Activated CD4-positive, CD25-positive, alpha-beta regulatory T cell treated with anti-CD3 and anti-CD28 coated beads, Interleukin-2, amount 50 U/mL, for 24 hours (primary cell): Measurements from ENCODE around the gene BCORL1.
A peak's percentile ranks its signal among the peaks of the same experiment; 100 is the strongest.

Source experiments
- ATAC-seq, 2 donors: fragments of 150-1000 bp; cut with Tn5 transposase; one replicate each; pipeline ENCODE4 v1.10.0; 2021; ENCODE audit warnings: mild to moderate bottlenecking in 1 of 2, moderate library complexity in 1 of 2

The BCORL1 gene

GRCh38 chrX:129982300-129983251 is at the start of gene BCORL1:
Gene BCORL1, plus strand, starts transcription at chrX:129982635. Its CDS starts 22,597 bp downstream, at chrX:130005232.
- peak; percentile 94 to 95 for ATAC-seq

GRCh38 chrX:129932821-129933321 is 49.6 kb upstream of the BCORL1 start:
- no peak for ATAC-seq

GRCh38 chrX:129933700-129934099 is 48.7 kb upstream of the BCORL1 start:
- ATAC-seq: no peak

GRCh38 chrX:129934461-129934860 is 48.0 kb upstream of the BCORL1 start:
- no peak for ATAC-seq

GRCh38 chrX:129934952-129935351 is 47.5 kb upstream of the BCORL1 start:
- no peak for ATAC-seq

- no peak for ATAC-seq
Observed at GRCh38 chrX:129938081-129938480, 44.4 kb upstream of the BCORL1 start.

GRCh38 chrX:129939986-129940385 is 42.4 kb upstream of the BCORL1 start:
- no peak for ATAC-seq

GRCh38 chrX:129940721-129941120 is 41.7 kb upstream of the BCORL1 start:
- no peak for ATAC-seq

- ATAC-seq: no peak
Observed at GRCh38 chrX:129945131-129945530, 37.3 kb upstream of the BCORL1 start.

- ATAC-seq: no peak
Observed at GRCh38 chrX:129953334-129953648, 29.1 kb upstream of the BCORL1 start.

- no peak for ATAC-seq
Observed at GRCh38 chrX:129953881-129954280, 28.6 kb upstream of the BCORL1 start.

- no peak for ATAC-seq
Observed at GRCh38 chrX:129954804-129955203, 27.6 kb upstream of the BCORL1 start.

- ATAC-seq: no peak
Observed at GRCh38 chrX:129955682-129956081, 26.8 kb upstream of the BCORL1 start.

GRCh38 chrX:129956145-129956544 is 26.3 kb upstream of the BCORL1 start:
- no peak for ATAC-seq

- no peak for ATAC-seq
Observed at GRCh38 chrX:129956765-129957164, 25.7 kb upstream of the BCORL1 start.

GRCh38 chrX:129957241-129958082 is 25.0 kb upstream of the BCORL1 start:
- ATAC-seq: peak; percentile 55 to 57

- ATAC-seq: no peak
Observed at GRCh38 chrX:129958083-129958465, 24.4 kb upstream of the BCORL1 start.

- no peak for ATAC-seq
Observed at GRCh38 chrX:129958814-129959492, 23.5 kb upstream of the BCORL1 start.

GRCh38 chrX:129959493-129959832 is 23.0 kb upstream of the BCORL1 start:
- no peak for ATAC-seq

- ATAC-seq: peak; percentile 94 to 95
Observed at GRCh38 chrX:129961180-129962083, 21.0 kb upstream of the BCORL1 start.

- no peak for ATAC-seq
Observed at GRCh38 chrX:129963729-129964128, 18.7 kb upstream of the BCORL1 start.

- no peak for ATAC-seq
Observed at GRCh38 chrX:129965166-129965565, 17.3 kb upstream of the BCORL1 start.
